DMS153 (cell line): ENCODE measurements around the gene SPECC1.

ENCODE experiments used
- DNase-seq: peaks from one replicate; lab custom pipeline; 2025; lab: John Stamatoyannopoulos, UW

SPECC1 gene

DNA sequence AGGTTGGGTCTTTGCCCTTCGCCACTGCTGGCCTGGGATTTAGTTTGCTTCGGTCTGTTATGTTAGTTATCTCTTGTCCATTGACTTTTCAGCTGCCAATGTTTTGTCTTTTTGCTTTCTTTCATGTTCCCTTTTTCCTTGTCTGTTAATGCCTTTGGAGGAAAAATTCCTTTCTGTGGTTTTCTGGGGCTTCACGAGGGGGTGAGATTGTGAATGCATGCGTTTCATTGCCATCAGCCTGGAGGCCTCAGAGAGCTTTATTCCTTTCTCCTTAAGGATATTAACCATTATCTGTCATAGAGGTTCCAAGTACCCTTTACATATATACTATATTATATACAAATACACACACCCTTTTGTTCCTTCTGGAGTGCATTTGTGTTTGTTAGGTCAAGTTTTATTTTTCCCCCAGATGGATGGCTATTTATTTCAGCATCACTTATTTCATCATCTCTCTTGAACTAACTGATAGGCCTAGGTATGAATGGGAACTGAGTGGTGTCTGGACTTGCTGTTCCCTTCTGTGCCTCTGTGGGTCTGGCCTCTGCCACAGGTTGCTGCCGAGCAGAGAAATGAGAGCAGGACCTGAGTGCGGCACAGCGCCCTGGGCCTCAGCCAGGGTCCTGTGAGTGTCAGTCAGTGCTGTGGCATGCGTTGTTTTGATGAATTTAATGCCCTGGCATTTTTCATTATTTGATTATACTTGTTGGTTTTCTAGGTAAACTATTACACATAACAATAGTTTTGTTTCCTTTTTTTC is 264.8 kb downstream of the SPECC1 start:
- no peak for DNase-seq

DNA sequence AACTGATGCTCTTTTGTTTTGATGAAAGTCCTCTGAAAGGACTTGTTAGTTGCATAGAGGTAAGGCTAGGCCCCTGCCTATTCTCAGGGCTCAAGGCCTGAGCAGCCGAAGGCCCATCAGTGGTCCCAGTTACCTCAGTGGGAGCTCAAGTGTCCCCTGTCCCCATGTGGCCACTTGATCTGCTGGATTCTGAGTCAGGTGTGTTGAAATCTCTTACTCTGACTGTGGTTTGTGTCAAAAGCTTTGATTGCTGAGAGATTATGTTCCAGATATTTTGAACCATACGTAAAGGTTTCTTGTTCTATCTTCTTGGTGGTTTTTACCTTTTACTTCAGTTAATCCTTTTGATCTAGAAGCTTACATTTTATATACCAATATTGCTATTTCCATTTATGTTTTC is 266.5 kb downstream of the SPECC1 start:
- DNase-seq = no peak

DNA sequence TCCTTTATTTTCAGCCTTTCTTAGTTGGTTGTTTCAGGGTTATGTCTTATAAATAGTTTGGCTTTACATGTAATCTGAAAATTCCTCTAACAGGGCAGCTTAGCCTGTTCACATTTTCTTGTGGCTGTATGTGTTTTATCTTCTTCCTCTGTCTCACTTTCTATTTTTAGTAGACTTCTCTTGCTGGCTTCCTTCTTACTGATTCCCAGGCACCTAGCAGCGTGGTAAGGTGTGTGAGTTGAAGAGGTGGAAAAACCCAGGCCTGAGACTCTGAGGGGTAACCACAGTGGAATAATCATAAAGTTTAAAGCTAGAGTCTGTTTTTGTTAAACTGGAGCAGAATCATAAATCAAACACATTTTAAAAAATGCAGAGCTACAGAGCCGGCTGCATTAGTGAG is 267.3 kb downstream of the SPECC1 start:
- no peak for DNase-seq

DNA sequence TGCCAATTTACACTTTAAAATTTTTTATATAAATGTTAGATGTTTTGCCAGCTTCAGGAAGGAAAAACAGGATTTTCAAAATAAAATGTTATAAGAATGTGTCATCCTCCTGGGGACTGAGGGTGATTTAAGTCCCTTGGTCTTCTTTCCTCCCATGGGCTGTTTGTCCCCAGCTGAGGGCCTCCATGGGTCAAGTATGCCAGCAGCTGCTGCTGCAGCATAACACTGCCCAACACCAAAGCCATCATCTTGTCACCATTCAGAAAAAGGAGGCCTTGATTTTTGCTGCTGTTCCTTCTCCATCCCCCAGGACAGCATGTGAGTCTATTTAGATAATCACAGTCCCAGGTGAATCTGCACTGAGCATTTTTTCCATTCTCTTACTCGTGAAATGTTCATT is 269.6 kb downstream of the SPECC1 start:
- DNase-seq = no peak

DNA sequence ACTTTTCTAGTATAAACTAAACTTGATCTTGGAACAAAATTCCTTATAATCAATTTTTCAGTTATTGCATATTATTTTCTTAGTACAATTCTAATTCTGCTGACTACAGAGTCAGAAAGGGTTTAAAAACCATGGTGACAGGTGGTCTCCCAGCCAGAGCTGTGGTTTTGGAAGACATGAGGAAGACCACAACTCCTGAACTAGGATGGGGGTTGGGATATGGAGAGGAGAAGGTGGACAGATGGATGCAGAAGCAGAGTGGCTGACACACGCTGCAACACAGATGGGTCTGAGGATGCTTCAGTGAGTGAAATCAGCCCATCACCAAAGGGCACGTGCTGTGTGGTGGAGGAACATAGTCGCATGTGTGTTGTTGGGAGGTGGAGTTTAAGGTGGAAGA is 270.5 kb downstream of the SPECC1 start:
- DNase-seq = no peak

DNA sequence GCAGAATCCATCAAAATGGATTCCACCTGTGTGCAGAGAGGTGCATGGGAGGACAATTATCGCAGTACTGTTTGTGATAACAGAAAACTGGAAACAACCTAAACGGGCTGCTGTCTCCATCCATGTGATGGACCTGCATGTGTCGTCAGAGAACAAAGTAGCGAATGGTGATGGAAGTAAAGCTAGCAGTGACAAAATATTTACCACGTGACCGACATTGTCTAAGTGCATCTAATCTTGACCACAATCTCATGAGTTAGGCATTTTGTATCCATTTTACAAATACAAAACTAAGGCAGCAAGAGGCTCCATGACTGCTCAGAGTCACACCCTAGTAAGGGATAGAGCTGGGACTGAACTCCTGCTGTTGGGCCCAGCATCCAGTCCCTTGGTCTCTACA is 270.9 kb downstream of the SPECC1 start:
- no peak for DNase-seq

DNA sequence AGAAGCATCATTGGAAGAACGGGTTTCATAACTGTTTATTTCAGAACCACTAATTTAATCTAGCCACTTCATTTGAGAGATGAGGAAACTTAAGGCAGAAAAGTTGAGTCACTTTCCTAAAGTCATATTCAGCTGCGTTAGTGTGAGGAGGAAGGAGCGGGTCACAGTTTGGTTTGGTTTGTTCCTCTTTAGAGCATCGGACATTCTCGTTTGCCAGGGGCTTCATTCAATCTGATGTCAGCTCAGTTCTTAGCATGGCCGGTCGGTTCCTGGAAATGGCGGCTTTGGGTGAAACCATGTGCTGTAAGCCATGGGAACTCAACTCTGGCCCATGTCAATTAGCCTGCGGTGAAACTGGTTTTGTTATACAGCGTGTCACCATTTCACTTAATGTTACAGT is 271.7 kb downstream of the SPECC1 start:
- no peak for DNase-seq

DNA sequence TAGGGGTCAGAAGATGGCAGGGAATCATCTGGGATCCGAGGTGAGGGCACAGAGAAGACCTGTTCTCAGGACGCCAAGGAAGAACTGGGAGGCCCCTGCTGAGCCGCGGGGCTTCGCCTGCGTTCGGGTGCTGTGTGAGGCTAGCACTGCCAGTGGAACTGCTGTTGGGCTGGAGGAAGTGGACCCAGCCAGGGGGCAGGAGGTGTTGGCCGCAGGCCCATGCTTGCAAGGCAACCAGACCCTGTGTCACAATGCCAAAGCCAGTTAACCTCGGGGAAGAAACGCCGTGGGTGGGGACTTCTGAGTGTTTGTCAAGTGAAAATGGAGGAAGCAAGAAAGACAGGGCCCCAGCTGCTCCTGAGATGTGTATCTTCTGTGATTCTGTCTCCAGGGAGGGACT is 272.7 kb downstream of the SPECC1 start:
- no peak for DNase-seq

DNA sequence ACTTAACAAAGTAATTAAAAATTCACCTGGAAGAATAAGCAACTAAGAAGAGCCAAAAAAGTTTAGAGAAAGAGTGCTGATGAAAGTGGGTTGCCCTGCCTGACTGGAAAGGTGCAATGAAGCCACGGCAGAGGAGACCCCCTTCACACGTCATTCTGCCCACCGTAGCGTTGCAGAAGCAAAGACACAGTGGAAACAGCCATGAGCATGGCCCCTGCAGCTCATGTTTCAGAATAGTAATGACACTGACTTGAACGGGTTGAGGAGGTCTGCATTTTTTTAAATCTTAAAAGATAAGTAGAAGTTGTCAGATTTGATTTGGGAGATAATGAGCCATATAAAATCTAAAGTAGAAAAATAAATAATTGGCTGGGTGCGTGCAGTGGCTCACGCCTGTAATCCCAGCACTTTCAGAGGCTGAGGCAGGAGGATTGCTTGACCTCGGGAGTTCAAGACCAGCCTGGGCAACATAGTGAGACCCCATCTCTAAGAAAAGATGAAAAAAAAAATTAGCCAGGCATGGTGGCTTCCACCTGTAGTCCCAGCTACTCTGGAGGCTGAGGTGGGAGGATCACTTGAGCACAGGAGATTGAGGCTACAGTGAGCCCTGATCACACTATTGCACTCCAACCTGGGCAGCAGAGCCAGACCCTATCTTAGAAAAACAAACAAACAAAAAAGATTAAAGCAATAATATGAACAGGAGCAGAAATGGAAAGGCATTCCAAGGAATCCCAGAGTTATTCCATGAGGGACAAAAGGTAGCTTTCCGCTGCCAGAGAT is 273.6 kb downstream of the SPECC1 start:
- no peak for DNase-seq

DNA sequence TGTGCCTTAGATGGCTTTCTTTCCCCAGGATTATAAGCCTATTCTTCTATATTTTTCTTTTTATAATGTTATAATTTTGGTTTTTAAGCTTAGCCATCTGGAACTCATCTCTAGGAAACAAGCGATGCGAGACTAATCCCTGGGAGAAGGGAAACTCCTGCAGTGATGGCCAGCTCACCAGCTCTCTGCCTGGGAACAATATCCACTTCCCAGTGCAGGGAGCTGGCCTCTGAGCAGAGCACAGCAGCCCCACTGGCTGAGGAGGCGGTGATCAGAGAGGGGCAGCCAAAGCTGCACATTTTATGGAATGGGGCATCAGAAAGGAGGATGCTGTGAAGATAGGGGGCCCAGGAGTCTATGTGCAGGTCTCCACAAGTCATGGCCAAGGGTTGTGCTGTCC is 274.9 kb downstream of the SPECC1 start:
- no peak for DNase-seq

DNA sequence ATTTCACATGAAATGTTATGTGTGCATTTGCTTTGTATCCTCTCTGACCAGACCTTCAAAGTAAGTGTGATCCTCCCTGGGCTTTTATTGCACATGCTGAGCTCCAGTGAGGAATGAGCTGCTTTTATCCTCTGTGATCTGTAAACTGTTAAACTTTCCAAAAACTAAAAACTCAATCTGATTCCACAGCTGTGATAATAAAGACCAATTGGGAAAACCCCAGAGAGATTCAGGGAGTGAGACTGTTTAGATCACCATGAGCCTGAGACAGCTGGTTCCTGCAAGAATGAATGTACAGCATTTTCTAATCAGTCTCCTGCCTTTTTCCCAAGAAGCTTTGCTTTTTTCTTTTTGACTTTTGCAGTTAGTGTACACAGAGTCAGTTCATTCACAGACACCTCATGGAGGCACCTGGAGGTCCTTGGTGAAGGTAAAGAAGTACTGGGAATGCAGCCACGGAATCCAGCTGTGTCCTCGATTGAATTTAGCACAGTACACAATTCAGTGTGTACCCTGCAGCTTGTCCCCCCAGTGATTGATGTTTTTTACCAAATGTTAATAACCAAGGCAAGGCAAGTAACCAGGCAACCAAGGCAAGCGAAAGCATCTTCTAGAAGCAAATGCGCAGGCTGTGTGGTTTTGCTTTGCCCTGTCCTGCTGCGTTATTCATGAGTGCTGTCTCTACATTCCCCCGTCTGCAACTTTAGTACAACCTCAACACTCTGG is 275.6 kb downstream of the SPECC1 start:
- no peak for DNase-seq

DNA sequence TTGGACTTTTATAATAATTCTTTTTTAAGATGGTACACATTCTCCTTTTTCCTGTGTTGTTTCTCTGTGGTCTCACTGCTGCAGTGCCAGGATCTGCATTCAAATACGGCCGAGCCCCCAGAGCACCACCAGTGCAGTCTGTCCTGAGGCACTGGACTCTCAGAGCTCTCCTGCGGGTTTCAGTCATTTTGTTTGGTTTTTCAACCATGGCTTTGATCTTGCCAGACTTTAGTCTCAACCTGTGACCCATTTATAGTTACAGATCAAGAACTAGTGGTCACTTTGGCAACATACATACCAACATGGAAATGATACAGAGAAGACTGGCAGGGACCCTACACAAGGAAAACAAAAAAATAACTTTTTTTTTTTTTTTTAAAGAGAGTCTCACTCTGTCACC is 280.8 kb downstream of the SPECC1 start:
- no peak for DNase-seq

DNA sequence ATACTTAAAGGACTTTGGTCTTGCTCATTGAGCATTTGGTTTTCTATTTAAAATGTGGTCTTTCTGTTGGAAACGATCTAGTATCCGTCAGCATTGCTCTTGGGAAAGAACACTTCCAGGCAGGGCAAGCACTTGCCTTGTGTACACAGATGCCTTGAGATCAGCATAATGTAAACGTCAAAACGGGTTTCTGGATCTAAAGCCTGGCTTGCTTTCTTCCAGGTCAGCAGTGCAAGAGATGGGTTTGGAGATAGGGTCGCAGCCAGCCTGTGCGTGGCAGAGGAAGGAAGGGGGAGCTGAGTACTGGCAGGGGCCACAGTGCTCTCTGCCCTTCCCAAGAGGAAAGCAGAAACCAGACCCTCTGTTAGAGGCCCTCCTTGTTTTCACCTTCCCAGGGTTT is 282.7 kb downstream of the SPECC1 start:
- no peak for DNase-seq

DNA sequence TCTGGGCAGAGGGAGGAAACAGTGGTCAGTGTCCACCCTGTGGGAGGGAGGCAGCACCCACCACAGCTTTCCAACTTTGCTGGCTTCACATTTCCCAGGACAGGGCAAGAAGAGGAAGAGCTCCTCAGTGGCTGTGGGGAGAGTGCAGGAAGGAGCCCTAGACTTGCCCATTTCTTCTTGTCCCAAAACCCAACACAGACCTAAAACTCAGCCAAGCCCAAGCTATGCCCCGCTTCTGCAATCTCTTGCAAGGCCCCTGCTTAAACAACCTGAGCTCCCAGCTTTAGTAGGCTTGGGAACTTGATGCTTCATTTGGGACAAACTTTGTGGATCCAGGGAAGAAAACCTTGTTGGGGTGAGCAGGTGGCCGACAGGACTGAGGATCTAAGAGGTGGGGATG is 284.3 kb downstream of the SPECC1 start:
- DNase-seq = no peak

DNA sequence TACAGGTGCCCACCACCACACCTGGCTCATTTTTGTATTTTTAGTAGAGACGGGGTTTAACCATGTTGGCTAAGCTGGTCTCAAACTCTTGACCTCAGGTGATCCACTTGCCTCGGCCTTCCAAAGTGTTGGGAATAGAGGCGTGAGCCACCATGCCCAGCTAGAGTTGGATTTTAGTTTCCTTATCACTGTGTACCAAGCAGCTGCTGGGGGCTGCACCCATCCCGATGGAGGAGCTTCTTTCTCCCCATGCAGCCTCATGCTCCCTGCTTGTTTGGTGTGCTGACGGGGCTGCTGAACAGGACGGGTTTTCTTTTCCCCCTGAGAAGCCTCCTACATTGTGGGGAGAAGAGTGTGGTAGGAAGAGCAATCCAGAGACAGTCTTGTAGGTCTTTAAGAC is 285.0 kb downstream of the SPECC1 start:
- no peak for DNase-seq

DNA sequence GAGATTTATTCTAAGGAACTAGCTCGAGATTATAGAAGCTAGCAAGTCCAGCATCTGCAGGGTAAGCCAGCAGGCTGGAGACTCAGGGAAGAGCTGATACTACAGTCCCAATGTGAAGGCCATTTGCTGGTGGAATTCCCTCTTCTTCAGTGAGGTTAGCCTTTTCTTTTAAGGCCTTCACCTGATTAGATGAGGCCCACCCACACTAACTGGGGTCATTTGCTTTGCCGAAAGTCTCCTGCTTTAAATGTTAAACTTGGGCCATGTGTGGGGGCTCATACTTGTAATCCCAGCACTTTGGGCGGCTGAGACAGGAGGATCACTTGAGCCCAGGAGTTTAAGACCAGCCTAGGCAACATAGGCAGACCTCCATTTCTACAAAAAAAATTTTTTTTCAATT is 289.9 kb downstream of the SPECC1 start:
- no peak for DNase-seq

DNA sequence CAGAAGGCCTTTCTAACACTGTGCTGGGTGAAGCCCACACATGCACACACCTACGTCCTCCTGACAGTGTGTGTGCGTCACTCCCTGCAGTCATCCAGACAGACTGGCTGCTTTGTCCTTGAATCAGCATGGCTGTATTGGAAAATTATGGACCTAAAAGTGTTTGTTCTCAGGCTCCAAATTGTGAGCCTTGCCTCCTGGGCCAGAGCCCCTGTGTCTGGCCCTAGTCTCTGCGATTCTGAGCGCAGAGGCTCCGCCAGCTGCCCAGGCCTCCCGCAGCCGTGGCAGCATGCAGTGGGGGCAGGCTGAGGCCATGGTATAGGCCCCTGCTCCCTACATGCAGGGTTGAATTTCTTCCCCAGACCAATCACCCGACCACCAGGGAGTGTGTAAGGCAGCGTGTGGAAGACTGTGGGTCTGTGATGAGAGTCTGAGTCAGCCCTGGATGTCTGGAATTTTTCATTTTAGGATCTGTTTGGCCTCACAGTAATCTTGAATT is 291.3 kb downstream of the SPECC1 start:
- DNase-seq = no peak

DNA sequence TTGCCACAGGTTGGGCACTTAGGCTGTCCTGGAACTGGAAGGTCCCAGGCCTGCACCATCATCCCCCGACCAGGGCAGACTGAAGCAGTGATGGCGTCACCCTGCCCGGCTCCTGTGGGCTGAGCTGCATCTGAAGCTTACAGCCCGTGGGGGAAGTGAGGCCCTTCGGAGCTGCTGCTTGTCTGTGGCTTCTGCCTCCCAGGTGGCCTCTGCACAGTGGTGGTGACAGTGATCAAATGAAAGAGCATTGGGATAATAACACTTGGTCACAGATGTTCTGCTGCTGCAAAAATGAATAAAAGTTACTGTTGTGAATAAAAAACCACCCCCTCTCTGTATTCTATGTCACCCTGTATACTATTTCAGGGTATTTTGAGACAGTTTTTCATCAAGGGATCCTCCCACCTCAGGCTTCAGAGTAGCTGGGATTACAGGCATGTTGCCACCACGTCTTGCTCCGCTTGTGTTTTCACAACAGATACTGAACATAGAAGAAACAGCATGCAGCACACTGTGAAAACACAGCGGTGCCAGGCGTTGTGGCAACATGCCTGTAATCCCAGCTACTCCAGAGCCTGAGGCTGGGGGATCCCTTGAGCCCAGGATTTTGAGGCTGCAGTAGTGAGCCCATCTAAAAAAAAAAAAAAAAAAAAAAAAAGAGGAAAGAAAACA is 293.2 kb downstream of the SPECC1 start:
- no peak for DNase-seq

DNA sequence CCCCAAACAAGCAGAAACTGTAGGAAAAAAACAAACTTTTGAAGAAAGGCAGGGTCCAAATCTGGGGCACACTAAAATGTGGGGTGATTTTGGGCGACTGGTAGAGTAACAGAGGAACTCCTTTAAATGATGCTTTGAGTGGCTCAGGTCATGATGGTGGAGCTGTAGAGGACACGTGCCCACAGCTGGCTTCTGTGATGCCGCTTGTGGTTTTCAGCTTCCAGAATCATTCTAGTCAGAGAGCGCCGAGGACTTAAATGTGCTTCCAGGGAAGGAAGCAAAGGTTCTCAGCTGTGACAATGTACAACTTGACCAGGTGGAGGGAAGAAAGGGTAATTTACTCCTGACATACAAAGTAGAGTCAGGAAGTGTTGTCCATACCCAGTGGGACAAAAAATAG is 295.8 kb downstream of the SPECC1 start:
- DNase-seq = no peak

DNA sequence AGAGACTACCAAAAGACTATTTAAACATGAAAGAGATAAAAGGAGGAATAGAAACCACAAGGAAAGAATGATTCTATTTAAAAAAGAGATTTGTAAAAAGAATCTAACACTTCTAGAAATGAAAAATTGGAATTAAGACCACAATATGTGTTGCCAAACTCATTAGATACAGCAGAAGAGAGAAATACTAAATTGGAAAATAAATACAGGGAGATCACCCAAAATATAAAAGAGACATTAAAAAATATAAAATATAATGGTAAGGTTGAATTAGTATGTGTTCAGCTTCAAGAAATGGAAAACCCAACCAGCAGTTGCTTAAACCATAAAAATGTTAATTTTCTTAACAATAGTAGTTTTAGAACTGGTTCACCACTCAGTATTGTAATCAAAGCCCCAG is 297.8 kb downstream of the SPECC1 start:
- no peak for DNase-seq

DNA sequence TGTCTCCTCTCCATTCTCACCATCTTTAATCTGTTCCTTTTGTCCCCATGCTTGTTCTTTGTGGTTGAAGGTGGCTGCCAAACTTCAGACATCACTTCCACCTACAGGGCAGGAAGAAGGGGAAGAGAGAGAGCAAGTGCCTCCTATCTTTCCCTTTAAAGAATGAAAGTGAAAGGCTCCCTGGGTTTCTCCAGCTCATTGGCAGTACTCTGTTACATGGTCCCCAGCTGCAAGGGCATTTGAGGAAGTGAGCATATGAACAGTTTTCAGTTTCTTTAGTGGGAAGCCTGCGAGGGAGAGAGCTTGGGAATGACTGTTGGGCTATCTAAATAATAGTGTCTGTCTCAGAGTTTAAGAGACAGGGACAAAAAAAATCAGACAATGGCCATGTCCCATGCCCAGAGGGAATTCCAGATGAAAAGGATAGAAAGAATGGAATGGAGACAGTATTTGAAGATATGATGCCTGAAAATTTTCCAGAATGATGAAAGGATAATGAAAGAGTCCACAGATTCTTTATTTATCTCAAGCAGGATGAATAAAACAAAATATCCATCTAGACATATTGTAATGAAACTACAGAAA is 298.3 kb downstream of the SPECC1 start:
- DNase-seq = no peak

DNA sequence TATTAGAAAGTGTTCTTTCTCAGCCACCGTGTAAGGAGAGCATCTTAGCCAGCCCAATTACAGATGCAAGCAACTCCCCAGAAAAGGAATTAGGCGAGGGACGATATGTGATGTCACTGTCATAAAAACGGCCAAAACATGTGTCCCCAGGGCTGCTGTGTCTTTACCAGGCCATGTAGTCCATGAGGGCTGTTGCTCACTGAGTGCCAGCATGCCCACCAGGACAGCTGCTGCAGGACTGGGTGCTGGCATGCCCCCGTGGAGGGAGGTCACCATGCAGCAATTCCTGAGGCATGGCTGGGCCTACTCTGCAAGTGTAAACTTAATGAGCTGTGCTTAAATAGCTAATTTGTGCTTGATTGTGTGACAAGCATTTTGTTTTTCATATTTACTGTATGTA is 301.3 kb downstream of the SPECC1 start:
- no peak for DNase-seq
